ENCODE data around the gene ITPR1.

- no peak for TF ChIP-seq POLR2AphosphoS5 (IDR thresholded peaks at IDR 0.05; ENCODE audit: low read depth)
- TF ChIP-seq CTCF (IDR thresholded peaks at IDR 0.05; ENCODE audit: insufficient read depth, low read length): no peak
These were observed 24.6 kb downstream of the ITPR1 start for GRCh38 chr3:4517643-4518311.

All from HL-60 (cell line).